ENCODE data around the gene ALK.

ALK gene

GRCh38 chr2:29718076-29718686 is 203.2 kb downstream of the ALK start:
- DNase-seq (ENCODE audit: low read depth in 2 of 2), result no peak

- no peak for DNase-seq (ENCODE audit: low read depth in 2 of 2)
Measured at GRCh38 chr2:29715655-29716054, 205.7 kb downstream of the ALK start.

- DNase-seq (ENCODE audit: low read depth in 2 of 2), result no peak
Measured at GRCh38 chr2:29714333-29714732, 207.1 kb downstream of the ALK start.

GRCh38 chr2:29706171-29706720 is 215.1 kb downstream of the ALK start:
- DNase-seq (ENCODE audit: low read depth in 2 of 2), result no peak

GRCh38 chr2:29705616-29706015 is 215.8 kb downstream of the ALK start:
- no peak for DNase-seq (ENCODE audit: low read depth in 2 of 2)

- no peak for DNase-seq (ENCODE audit: low read depth in 2 of 2)
Measured at GRCh38 chr2:29703336-29703735, 218.1 kb downstream of the ALK start.

- DNase-seq (ENCODE audit: low read depth in 2 of 2), result no peak
Measured at GRCh38 chr2:29702276-29702675, 219.1 kb downstream of the ALK start.

GRCh38 chr2:29700560-29700959 is 220.8 kb downstream of the ALK start:
- DNase-seq (ENCODE audit: low read depth in 2 of 2), result no peak

GRCh38 chr2:29699045-29699444 is 222.3 kb downstream of the ALK start:
- no peak for DNase-seq (ENCODE audit: low read depth in 2 of 2)

GRCh38 chr2:29698216-29698615 is 223.2 kb downstream of the ALK start:
- DNase-seq (ENCODE audit: low read depth in 2 of 2), result no peak

GRCh38 chr2:29697715-29698114 is 223.7 kb downstream of the ALK start:
- no peak for DNase-seq (ENCODE audit: low read depth in 2 of 2)

- DNase-seq (ENCODE audit: low read depth in 2 of 2), result no peak
Measured at GRCh38 chr2:29697181-29697580, 224.2 kb downstream of the ALK start.

GRCh38 chr2:29694741-29695140 is 226.6 kb downstream of the ALK start:
- DNase-seq (ENCODE audit: low read depth in 2 of 2), result no peak

- DNase-seq (ENCODE audit: low read depth in 2 of 2), result no peak
Measured at GRCh38 chr2:29691391-29691950, 229.9 kb downstream of the ALK start.

GRCh38 chr2:29689666-29690065 is 231.7 kb downstream of the ALK start:
- DNase-seq (ENCODE audit: low read depth in 2 of 2), result no peak

GRCh38 chr2:29688429-29688828 is 233.0 kb downstream of the ALK start:
- DNase-seq (ENCODE audit: low read depth in 2 of 2), result no peak

- no peak for DNase-seq (ENCODE audit: low read depth in 2 of 2)
Measured at GRCh38 chr2:29687121-29687520, 234.3 kb downstream of the ALK start.

GRCh38 chr2:29676886-29677453 is 244.4 kb downstream of the ALK start:
- DNase-seq (ENCODE audit: low read depth in 2 of 2), result no peak

GRCh38 chr2:29664578-29664977 is 256.8 kb downstream of the ALK start:
- DNase-seq (ENCODE audit: low read depth in 2 of 2), result no peak

- DNase-seq (ENCODE audit: low read depth in 2 of 2), result no peak
Measured at GRCh38 chr2:29663268-29663667, 258.1 kb downstream of the ALK start.

- no peak for DNase-seq (ENCODE audit: low read depth in 2 of 2)
Measured at GRCh38 chr2:29662861-29663260, 258.5 kb downstream of the ALK start.

GRCh38 chr2:29660201-29660600 is 261.2 kb downstream of the ALK start:
- no peak for DNase-seq (ENCODE audit: low read depth in 2 of 2)

GRCh38 chr2:29659178-29659577 is 262.2 kb downstream of the ALK start:
- DNase-seq (ENCODE audit: low read depth in 2 of 2), result no peak
